ENCODE measurements around the gene UBAP2L.

The UBAP2L gene

GRCh38 chr1:154206196-154206595 lies 14.6 kb upstream of the UBAP2L start, which contains the start of gene CFAP141:
TSS of gene CFAP141 (minus strand) at chr1:154206333. CDS start at chr1:154206307, 26 bp downstream.
- H3K9me3 ChIP-seq (ENCODE audit: control insufficient read depth, insufficient read depth, low read length) = no peaks in the 10 kb centered on the region
- H3K4me1 ChIP-seq (ENCODE audit: control insufficient read depth, insufficient read depth, low read length) = no peaks in the 10 kb centered on the region
- H3K36me3 ChIP-seq (ENCODE audit: control insufficient read depth, insufficient read depth, low read length) = peaks cover 47% of the 10 kb centered on the region
- H3K27ac ChIP-seq (ENCODE audit: low read depth, low read length) = no peak within 1 kb of the TSS
- H3K4me3 ChIP-seq (ENCODE audit: low read depth, low read length) = no peak within 1 kb of the TSS
- H3K27me3 ChIP-seq (ENCODE audit: control insufficient read depth, insufficient read depth, low read length) = no peaks in the 10 kb centered on the region
- no peak within 1 kb of the TSS for H3K9ac ChIP-seq (ENCODE audit: low read depth, low read length)

- no peak overlapping the region for H3K27ac ChIP-seq (ENCODE audit: low read depth, low read length)
- no peaks in the 10 kb centered on the region for H3K4me1 ChIP-seq (ENCODE audit: control insufficient read depth, insufficient read depth, low read length)
- no peaks in the 10 kb centered on the region for H3K9me3 ChIP-seq (ENCODE audit: control insufficient read depth, insufficient read depth, low read length)
- no peak overlapping the region for H3K4me3 ChIP-seq (ENCODE audit: low read depth, low read length)
- H3K27me3 ChIP-seq (ENCODE audit: control insufficient read depth, insufficient read depth, low read length) = no peaks in the 10 kb centered on the region
- peaks cover 57% of the 10 kb centered on the region for H3K36me3 ChIP-seq (ENCODE audit: control insufficient read depth, insufficient read depth, low read length)
- no peak overlapping the region for H3K9ac ChIP-seq (ENCODE audit: low read depth, low read length)
Measured at GRCh38 chr1:154207262-154207661, 13.5 kb upstream of the UBAP2L start.

- no peaks in the 10 kb centered on the region for H3K4me1 ChIP-seq (ENCODE audit: control insufficient read depth, insufficient read depth, low read length)
Measured at GRCh38 chr1:154208677-154209388, 11.9 kb upstream of the UBAP2L start.

GRCh38 chr1:154212083-154212482 lies 8.7 kb upstream of the UBAP2L start:
- H3K4me1 ChIP-seq (ENCODE audit: control insufficient read depth, insufficient read depth, low read length) = no peaks in the 10 kb centered on the region
- H3K36me3 ChIP-seq (ENCODE audit: control insufficient read depth, insufficient read depth, low read length) = peaks cover 72% of the 10 kb centered on the region
- no peak overlapping the region for H3K9ac ChIP-seq (ENCODE audit: low read depth, low read length)
- H3K4me3 ChIP-seq (ENCODE audit: low read depth, low read length) = no peak overlapping the region
- no peaks in the 10 kb centered on the region for H3K27me3 ChIP-seq (ENCODE audit: control insufficient read depth, insufficient read depth, low read length)
- no peak overlapping the region for H3K27ac ChIP-seq (ENCODE audit: low read depth, low read length)
- H3K9me3 ChIP-seq (ENCODE audit: control insufficient read depth, insufficient read depth, low read length) = no peaks in the 10 kb centered on the region

More at GRCh38 chr1:154208677-154209388, 11.9 kb upstream of the UBAP2L start:
- H3K27ac ChIP-seq (ENCODE audit: low read depth, low read length) = no peak overlapping the region
- no peaks in the 10 kb centered on the region for H3K9me3 ChIP-seq (ENCODE audit: control insufficient read depth, insufficient read depth, low read length)
- H3K27me3 ChIP-seq (ENCODE audit: control insufficient read depth, insufficient read depth, low read length) = no peaks in the 10 kb centered on the region
- no peak overlapping the region for H3K9ac ChIP-seq (ENCODE audit: low read depth, low read length)
- H3K4me3 ChIP-seq (ENCODE audit: low read depth, low read length) = no peak overlapping the region
- peaks cover 72% of the 10 kb centered on the region for H3K36me3 ChIP-seq (ENCODE audit: control insufficient read depth, insufficient read depth, low read length)

GRCh38 chr1:154213274-154213673 lies 7.5 kb upstream of the UBAP2L start:
- H3K9me3 ChIP-seq (ENCODE audit: control insufficient read depth, insufficient read depth, low read length) = no peaks in the 10 kb centered on the region
- no peaks in the 10 kb centered on the region for H3K27me3 ChIP-seq (ENCODE audit: control insufficient read depth, insufficient read depth, low read length)
- H3K9ac ChIP-seq (ENCODE audit: low read depth, low read length) = no peak overlapping the region
- no peaks in the 10 kb centered on the region for H3K4me1 ChIP-seq (ENCODE audit: control insufficient read depth, insufficient read depth, low read length)
- H3K36me3 ChIP-seq (ENCODE audit: control insufficient read depth, insufficient read depth, low read length) = peaks cover 74% of the 10 kb centered on the region
- H3K4me3 ChIP-seq (ENCODE audit: low read depth, low read length) = no peak overlapping the region
- no peak overlapping the region for H3K27ac ChIP-seq (ENCODE audit: low read depth, low read length)

- H3K36me3 ChIP-seq (ENCODE audit: control insufficient read depth, insufficient read depth, low read length) = peaks cover 43% of the 10 kb centered on the region
- peak overlapping the region; percentile 97 for H3K4me3 ChIP-seq (ENCODE audit: low read depth, low read length)
Measured at GRCh38 chr1:154218545-154218944, 2.2 kb upstream of the UBAP2L start.

GRCh38 chr1:154219541-154219940 lies 1.2 kb upstream of the UBAP2L start:
- Histone ChIP-seq H3K27ac (ENCODE audit: low read depth, low read length) (peak overlapping the region; percentile 100), H3K4me1 (ENCODE audit: control insufficient read depth, insufficient read depth, low read length) (peaks cover 22% of the 10 kb centered on the region), H3K27me3 (ENCODE audit: control insufficient read depth, insufficient read depth, low read length) (no peaks in the 10 kb centered on the region), H3K9me3 (ENCODE audit: control insufficient read depth, insufficient read depth, low read length) (no peaks in the 10 kb centered on the region), H3K4me3 (ENCODE audit: low read depth, low read length) (peak overlapping the region; percentile 97), H3K9ac (ENCODE audit: low read depth, low read length) (peak overlapping the region; percentile 99), H3K36me3 (ENCODE audit: control insufficient read depth, insufficient read depth, low read length) (peaks cover 42% of the 10 kb centered on the region)

More at GRCh38 chr1:154218545-154218944, 2.2 kb upstream of the UBAP2L start:
- Histone ChIP-seq H3K9me3 (ENCODE audit: control insufficient read depth, insufficient read depth, low read length) (no peaks in the 10 kb centered on the region), H3K27me3 (ENCODE audit: control insufficient read depth, insufficient read depth, low read length) (no peaks in the 10 kb centered on the region), H3K9ac (ENCODE audit: low read depth, low read length) (no peak overlapping the region), H3K4me1 (ENCODE audit: control insufficient read depth, insufficient read depth, low read length) (peaks cover 19% of the 10 kb centered on the region), H3K27ac (ENCODE audit: low read depth, low read length) (no peak overlapping the region)

GRCh38 chr1:154220970-154221277 lies 169 bp downstream of the UBAP2L start:
- Histone ChIP-seq H3K27ac (ENCODE audit: low read depth, low read length) (peak overlapping the region; percentile 91), H3K4me1 (ENCODE audit: control insufficient read depth, insufficient read depth, low read length) (peaks cover 22% of the 10 kb centered on the region), H3K4me3 (ENCODE audit: low read depth, low read length) (peak overlapping the region; percentile 94), H3K27me3 (ENCODE audit: control insufficient read depth, insufficient read depth, low read length) (no peaks in the 10 kb centered on the region), H3K36me3 (ENCODE audit: control insufficient read depth, insufficient read depth, low read length) (peaks cover 51% of the 10 kb centered on the region), H3K9me3 (ENCODE audit: control insufficient read depth, insufficient read depth, low read length) (no peaks in the 10 kb centered on the region), H3K9ac (ENCODE audit: low read depth, low read length) (peak overlapping the region; percentile 90)

- no peaks in the 10 kb centered on the region for H3K27me3 ChIP-seq (ENCODE audit: control insufficient read depth, insufficient read depth, low read length)
- H3K27ac ChIP-seq (ENCODE audit: low read depth, low read length) = peak overlapping the region; percentile 91
- H3K4me3 ChIP-seq (ENCODE audit: low read depth, low read length) = peak overlapping the region; percentile 94
- H3K4me1 ChIP-seq (ENCODE audit: control insufficient read depth, insufficient read depth, low read length) = peaks cover 22% of the 10 kb centered on the region
- peaks cover 56% of the 10 kb centered on the region for H3K36me3 ChIP-seq (ENCODE audit: control insufficient read depth, insufficient read depth, low read length)
- no peaks in the 10 kb centered on the region for H3K9me3 ChIP-seq (ENCODE audit: control insufficient read depth, insufficient read depth, low read length)
- peak overlapping the region; percentile 90 for H3K9ac ChIP-seq (ENCODE audit: low read depth, low read length)
Measured at GRCh38 chr1:154221278-154222001, 685 bp downstream of the UBAP2L start.

GRCh38 chr1:154222518-154222917 lies 1.8 kb downstream of the UBAP2L start:
- no peaks in the 10 kb centered on the region for H3K9me3 ChIP-seq (ENCODE audit: control insufficient read depth, insufficient read depth, low read length)
- peaks cover 22% of the 10 kb centered on the region for H3K4me1 ChIP-seq (ENCODE audit: control insufficient read depth, insufficient read depth, low read length)
- H3K4me3 ChIP-seq (ENCODE audit: low read depth, low read length) = peak overlapping the region; percentile 94
- H3K27ac ChIP-seq (ENCODE audit: low read depth, low read length) = no peak overlapping the region
- H3K27me3 ChIP-seq (ENCODE audit: control insufficient read depth, insufficient read depth, low read length) = no peaks in the 10 kb centered on the region
- H3K9ac ChIP-seq (ENCODE audit: low read depth, low read length) = no peak overlapping the region
- peaks cover 61% of the 10 kb centered on the region for H3K36me3 ChIP-seq (ENCODE audit: control insufficient read depth, insufficient read depth, low read length)

- H3K27ac ChIP-seq (ENCODE audit: low read depth, low read length) = no peak overlapping the region
- H3K9ac ChIP-seq (ENCODE audit: low read depth, low read length) = no peak overlapping the region
- peaks cover 22% of the 10 kb centered on the region for H3K4me1 ChIP-seq (ENCODE audit: control insufficient read depth, insufficient read depth, low read length)
- no peaks in the 10 kb centered on the region for H3K27me3 ChIP-seq (ENCODE audit: control insufficient read depth, insufficient read depth, low read length)
- no peaks in the 10 kb centered on the region for H3K9me3 ChIP-seq (ENCODE audit: control insufficient read depth, insufficient read depth, low read length)
- H3K36me3 ChIP-seq (ENCODE audit: control insufficient read depth, insufficient read depth, low read length) = peaks cover 61% of the 10 kb centered on the region
- peak overlapping the region; percentile 94; the same call in 1 of the 2 replicates for H3K4me3 ChIP-seq (ENCODE audit: low read depth, low read length)
Measured at GRCh38 chr1:154222918-154223317, 2.2 kb downstream of the UBAP2L start.

Measured in HUES48 (cell line).